SK-N-SH (cell line): ENCODE measurements around the gene SAP30BP.

ENCODE experiments used
- EP300 ChIP-seq, 2 experiments: IDR thresholded peaks; 2 replicates each; pipeline versions ENCODE4 v1.4.0 to v1.6.1; 2012; ENCODE audit warnings: borderline replicate concordance in 1 of 2, low read depth in 1 of 2, low read length in 1 of 2
- EZH2phosphoT487 ChIP-seq: fragments of 200-600 bp; sonication (generic); IDR thresholded peaks from 2 replicates; pipeline ENCODE4 v1.6.1; 2017; ENCODE audit warnings: low read depth, mixed run types, mild to moderate bottlenecking, antibody characterized with exemption, moderate library complexity, borderline replicate concordance
- GABPA ChIP-seq: IDR thresholded peaks from 2 replicates; pipeline ENCODE4 v1.4.0; 2012; ENCODE audit warnings: low read depth, mild to moderate bottlenecking
- RXRA ChIP-seq: IDR thresholded peaks from 2 replicates; pipeline ENCODE4 v1.4.0; 2012; ENCODE audit warnings: low read depth, mild to moderate bottlenecking, borderline replicate concordance
- TCF12 ChIP-seq: IDR thresholded peaks from 2 replicates; pipeline ENCODE4 v1.4.0; 2012
- YY1 ChIP-seq: IDR thresholded peaks from 2 replicates; pipeline ENCODE4 v1.4.0; 2012; ENCODE audit warnings: low read depth, mild to moderate bottlenecking
- TF ChIP-seq, protein P1 (sequence below): fragments of 200-600 bp; sonication (generic); IDR thresholded peaks from 2 replicates; pipeline ENCODE4 v1.6.1; 2017; ENCODE audit warnings: antibody characterized with exemption, mild to moderate bottlenecking, moderate library complexity
- TF ChIP-seq, protein P2 (sequence below): IDR thresholded peaks from 2 replicates; pipeline ENCODE4 v1.4.0; 2012; ENCODE audit warnings: low read depth, borderline replicate concordance
- TF ChIP-seq, protein P3 (sequence below): fragments of 150-350 bp; IDR thresholded peaks from 2 replicates; pipeline ENCODE4 v1.6.1; 2017; ENCODE audit warnings: antibody characterized with exemption, low read length, low read depth, borderline replicate concordance
- TF ChIP-seq, protein P4 (sequence below): IDR thresholded peaks from 2 replicates; pipeline ENCODE4; 2012

DNA sequence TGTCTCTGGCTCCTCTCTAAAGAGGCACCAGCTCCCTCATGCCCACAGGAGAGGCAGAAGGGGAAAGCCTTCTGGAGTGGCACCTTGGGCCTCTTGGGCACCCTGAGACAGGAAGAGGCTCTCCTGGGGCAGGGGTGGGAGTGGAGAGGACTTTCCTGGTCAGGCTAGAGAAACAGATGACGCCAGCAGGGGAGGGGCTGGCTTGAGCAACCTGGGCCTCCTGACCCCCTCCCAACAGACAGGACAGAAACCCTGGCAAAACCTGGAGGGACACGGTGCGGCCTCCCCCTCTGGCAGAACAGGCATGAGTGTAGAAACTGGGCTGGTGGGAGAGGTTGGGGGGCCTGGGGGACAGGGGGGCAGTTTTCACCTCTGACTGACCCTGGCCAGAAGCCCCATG, 27.8 kb upstream of the SAP30BP start:
- TF ChIP-seq, protein P1, sequence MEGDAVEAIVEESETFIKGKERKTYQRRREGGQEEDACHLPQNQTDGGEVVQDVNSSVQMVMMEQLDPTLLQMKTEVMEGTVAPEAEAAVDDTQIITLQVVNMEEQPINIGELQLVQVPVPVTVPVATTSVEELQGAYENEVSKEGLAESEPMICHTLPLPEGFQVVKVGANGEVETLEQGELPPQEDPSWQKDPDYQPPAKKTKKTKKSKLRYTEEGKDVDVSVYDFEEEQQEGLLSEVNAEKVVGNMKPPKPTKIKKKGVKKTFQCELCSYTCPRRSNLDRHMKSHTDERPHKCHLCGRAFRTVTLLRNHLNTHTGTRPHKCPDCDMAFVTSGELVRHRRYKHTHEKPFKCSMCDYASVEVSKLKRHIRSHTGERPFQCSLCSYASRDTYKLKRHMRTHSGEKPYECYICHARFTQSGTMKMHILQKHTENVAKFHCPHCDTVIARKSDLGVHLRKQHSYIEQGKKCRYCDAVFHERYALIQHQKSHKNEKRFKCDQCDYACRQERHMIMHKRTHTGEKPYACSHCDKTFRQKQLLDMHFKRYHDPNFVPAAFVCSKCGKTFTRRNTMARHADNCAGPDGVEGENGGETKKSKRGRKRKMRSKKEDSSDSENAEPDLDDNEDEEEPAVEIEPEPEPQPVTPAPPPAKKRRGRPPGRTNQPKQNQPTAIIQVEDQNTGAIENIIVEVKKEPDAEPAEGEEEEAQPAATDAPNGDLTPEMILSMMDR = no peak
- TF ChIP-seq GABPA (no peak), RXRA (no peak), EP300 (IDR thresholded peaks at IDR 0.05; ENCODE audit: borderline replicate concordance in 1 of 2, low read depth in 1 of 2, low read length in 1 of 2) (no peak), EZH2phosphoT487 (no peak), TCF12 (no peak), YY1 (no peak)
- TF ChIP-seq, protein P2, sequence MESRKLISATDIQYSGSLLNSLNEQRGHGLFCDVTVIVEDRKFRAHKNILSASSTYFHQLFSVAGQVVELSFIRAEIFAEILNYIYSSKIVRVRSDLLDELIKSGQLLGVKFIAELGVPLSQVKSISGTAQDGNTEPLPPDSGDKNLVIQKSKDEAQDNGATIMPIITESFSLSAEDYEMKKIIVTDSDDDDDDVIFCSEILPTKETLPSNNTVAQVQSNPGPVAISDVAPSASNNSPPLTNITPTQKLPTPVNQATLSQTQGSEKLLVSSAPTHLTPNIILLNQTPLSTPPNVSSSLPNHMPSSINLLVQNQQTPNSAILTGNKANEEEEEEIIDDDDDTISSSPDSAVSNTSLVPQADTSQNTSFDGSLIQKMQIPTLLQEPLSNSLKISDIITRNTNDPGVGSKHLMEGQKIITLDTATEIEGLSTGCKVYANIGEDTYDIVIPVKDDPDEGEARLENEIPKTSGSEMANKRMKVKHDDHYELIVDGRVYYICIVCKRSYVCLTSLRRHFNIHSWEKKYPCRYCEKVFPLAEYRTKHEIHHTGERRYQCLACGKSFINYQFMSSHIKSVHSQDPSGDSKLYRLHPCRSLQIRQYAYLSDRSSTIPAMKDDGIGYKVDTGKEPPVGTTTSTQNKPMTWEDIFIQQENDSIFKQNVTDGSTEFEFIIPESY = no peak
- TF ChIP-seq, protein P3, sequence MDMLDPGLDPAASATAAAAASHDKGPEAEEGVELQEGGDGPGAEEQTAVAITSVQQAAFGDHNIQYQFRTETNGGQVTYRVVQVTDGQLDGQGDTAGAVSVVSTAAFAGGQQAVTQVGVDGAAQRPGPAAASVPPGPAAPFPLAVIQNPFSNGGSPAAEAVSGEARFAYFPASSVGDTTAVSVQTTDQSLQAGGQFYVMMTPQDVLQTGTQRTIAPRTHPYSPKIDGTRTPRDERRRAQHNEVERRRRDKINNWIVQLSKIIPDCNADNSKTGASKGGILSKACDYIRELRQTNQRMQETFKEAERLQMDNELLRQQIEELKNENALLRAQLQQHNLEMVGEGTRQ = no peak
- TF ChIP-seq, protein P4, sequence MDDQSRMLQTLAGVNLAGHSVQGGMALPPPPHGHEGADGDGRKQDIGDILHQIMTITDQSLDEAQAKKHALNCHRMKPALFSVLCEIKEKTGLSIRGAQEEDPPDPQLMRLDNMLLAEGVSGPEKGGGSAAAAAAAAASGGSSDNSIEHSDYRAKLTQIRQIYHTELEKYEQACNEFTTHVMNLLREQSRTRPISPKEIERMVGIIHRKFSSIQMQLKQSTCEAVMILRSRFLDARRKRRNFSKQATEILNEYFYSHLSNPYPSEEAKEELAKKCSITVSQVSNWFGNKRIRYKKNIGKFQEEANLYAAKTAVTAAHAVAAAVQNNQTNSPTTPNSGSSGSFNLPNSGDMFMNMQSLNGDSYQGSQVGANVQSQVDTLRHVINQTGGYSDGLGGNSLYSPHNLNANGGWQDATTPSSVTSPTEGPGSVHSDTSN = no peak
